Thymus (tissue), 14 donors: Measurements from ENCODE around the gene SYT17. TPM values are rescaled to one million over a fixed set of nuclear protein-coding genes. Genes with fewer than 3 reads are reported as not detected.

Experiments
- DNase-seq, 9 donors: peaks; one replicate each; pipeline ENCODE4 v3.0.0-alpha.2; 2013; ENCODE audit warnings: low spot score in 9 of 9, low read depth in 6 of 9, missing footprints in 1 of 9
- H3K27ac ChIP-seq, 2 donors: one replicate each; pipeline ENCODE4 v1.5.1; 2013; ENCODE audit warnings: control low read depth in 1 of 2, low read depth in 1 of 2, low read length in 1 of 2, mild to moderate bottlenecking in 1 of 2, moderate library complexity in 1 of 2
- H3K27me3 ChIP-seq, 2 donors: one replicate each; pipeline ENCODE4 v1.5.1; 2013; ENCODE audit warnings: low read length in 1 of 2; ENCODE audit not compliant: control insufficient read depth in 2 of 2, insufficient read depth in 1 of 2
- H3K36me3 ChIP-seq, 2 donors: one replicate each; pipeline ENCODE4 v1.5.1; 2013; ENCODE audit warnings: low read length in 1 of 2, mild to moderate bottlenecking in 1 of 2, moderate library complexity in 1 of 2; ENCODE audit not compliant: control insufficient read depth in 2 of 2, insufficient read depth in 2 of 2
- H3K4me1 ChIP-seq, 2 donors: one replicate each; pipeline ENCODE4 v1.5.1; 2013; ENCODE audit warnings: low read length in 2 of 2; ENCODE audit not compliant: control insufficient read depth in 2 of 2, insufficient read depth in 2 of 2
- H3K4me3 ChIP-seq, 2 donors: one replicate each; pipeline ENCODE4 v1.5.1; 2013; ENCODE audit warnings: low read length in 2 of 2, control low read depth in 1 of 2, mild to moderate bottlenecking in 1 of 2
- H3K9me3 ChIP-seq, 2 donors: one replicate each; pipeline ENCODE4 v1.5.1; 2013; ENCODE audit warnings: low read length in 1 of 2, mild to moderate bottlenecking in 1 of 2; ENCODE audit not compliant: control insufficient read depth in 2 of 2, insufficient read depth in 1 of 2
- WGBS: extraction: QIAGEN DNeasy Blood & Tissue Kit; methylation state at CpG from one replicate; pipeline ENCODE4 v1.1.7; 2013; 5-methylcytosine and 5-hydroxymethylcytosine counted together
- long read RNA-seq, 10 donors: transcript quantifications; one replicate each; lab custom pipeline, GENCODE V29; 2026
- polyA plus RNA-seq: library from polyadenylated mRNA; stranded (reverse); fragments of 200-250 nt; gene quantifications from one replicate; pipeline ENCODE4 v1.2.3, GENCODE V29; 2013
- total RNA-seq: library from RNA; stranded (reverse); fragments of 120-200 nt; gene quantifications from one replicate; pipeline ENCODE4 v1.2.4, GENCODE V29; 2013
- donor health status: healthy.

SYT17 gene
- 0.38 TPM for total RNA-seq
- 0.52 TPM for polyA plus RNA-seq
- long read RNA-seq, donor 1, result 0 reads
- long read RNA-seq, donor 2, result 0 reads
- long read RNA-seq, donor 3, result 0 reads
- long read RNA-seq, donor 4, result 0 reads
- long read RNA-seq, donor 5, result 0 reads
- long read RNA-seq, donor 6, result 0 reads
- long read RNA-seq, donor 7, result 0 reads
- long read RNA-seq, donor 8, result 0 reads
- long read RNA-seq, donor 9, result 0 reads
- long read RNA-seq, donor 10, result 0 reads

GRCh38 chr16:19167710-19168370 lies at the start of gene SYT17:
Gene SYT17, plus strand, starts transcription at chr16:19168240. Its CDS starts 407 bp downstream, at chr16:19168647.
- no peak within 1 kb of the TSS for H3K27ac ChIP-seq
- H3K27me3 ChIP-seq, result peaks cover 30 to 35% of the 10 kb centered on the region in 2 donors
- no peaks in the 10 kb centered on the region for H3K36me3 ChIP-seq
- H3K4me1 ChIP-seq, result no peaks in the 10 kb centered on the region
- WGBS, result 2% methylated on average over 63 of the region's 63 CpGs
- peak in 3 of 9 donors; percentile 13 to 24 (median 17) for DNase-seq
- H3K9me3 ChIP-seq, result no peaks in the 10 kb centered on the region
- H3K4me3 ChIP-seq, result peak within 1 kb of the TSS in 1 of 2 donors; percentile 18

- Histone ChIP-seq H3K4me1 (no peaks in the 10 kb centered on the region), H3K4me3 (peak overlapping the region in 1 of 2 donors; percentile 8), H3K9me3 (no peaks in the 10 kb centered on the region), H3K36me3 (no peaks in the 10 kb centered on the region), H3K27ac (peak overlapping the region; percentile 1 to 47), H3K27me3 (peaks cover 14 to 22% of the 10 kb centered on the region in 2 donors)
- WGBS, result 37% methylated on average over 6 of the region's 6 CpGs
- peak in 2 of 9 donors; percentile 8 to 31 for DNase-seq
Observed at GRCh38 chr16:19118938-19119431, 49.1 kb upstream of the SYT17 start.

DNA sequence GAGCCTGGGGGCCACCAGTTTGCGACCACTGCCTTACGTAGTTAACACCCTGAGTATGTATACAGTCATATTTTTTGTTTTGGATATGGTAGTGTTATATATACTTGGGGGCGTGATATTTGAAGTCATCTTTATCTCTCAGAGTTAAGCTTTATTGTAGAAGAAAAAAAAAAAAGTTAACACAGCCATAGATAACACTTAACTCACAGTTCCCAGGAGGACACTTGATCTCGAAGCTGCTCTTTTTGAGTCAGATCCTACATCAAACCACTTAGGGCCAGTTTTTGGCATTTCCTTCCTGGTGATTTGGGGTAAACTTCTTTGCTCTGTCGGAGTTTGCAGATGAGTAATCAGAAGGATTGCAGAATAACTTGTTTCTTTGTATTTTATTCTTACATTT lies 48.5 kb upstream of the SYT17 start:
- Histone ChIP-seq H3K36me3 (no peaks in the 10 kb centered on the region), H3K27me3 (peaks cover 9 to 17% of the 10 kb centered on the region in 2 donors)
- DNase-seq, result no peak

DNA sequence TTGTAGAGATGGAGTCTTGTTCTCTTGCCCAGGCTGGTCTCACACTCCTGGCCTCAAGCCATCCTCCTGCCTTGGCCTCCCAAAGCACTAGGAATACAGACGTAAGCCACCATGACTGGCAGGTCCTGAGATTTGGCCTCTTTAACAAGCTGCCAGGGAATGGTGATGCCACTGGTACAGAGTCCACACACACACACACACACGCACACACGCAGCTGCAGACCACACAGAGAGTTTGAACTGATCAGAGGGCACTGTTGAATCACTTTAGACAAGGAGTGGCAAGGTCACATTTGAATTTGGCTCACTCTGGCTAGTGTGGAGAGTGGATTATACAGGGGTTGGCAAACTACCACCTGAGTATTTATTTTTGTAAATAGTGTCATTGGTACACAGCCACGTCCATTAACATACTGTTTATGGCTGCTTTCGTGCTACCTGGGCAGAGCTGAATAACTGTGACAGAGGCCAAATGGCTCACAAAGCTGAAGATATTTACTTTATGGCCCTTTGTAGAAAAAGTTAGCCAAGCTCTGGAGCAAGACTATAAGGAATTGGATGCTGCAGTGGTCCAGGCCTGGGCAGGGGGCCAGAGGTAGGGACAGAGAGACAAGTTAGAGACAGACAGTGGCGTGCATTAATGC lies 44.4 kb upstream of the SYT17 start:
- H3K27ac ChIP-seq, result no peak overlapping the region
- no peak for DNase-seq
- H3K27me3 ChIP-seq, result no peaks in the 10 kb centered on the region
- WGBS, result 90% methylated on average over 6 of the region's 6 CpGs
- no peaks in the 10 kb centered on the region for H3K36me3 ChIP-seq
- H3K4me1 ChIP-seq, result no peaks in the 10 kb centered on the region
- no peak overlapping the region for H3K4me3 ChIP-seq
- H3K9me3 ChIP-seq, result peaks cover 0 to 4% of the 10 kb centered on the region in 2 donors

More for the DNA sequence above, 48.5 kb upstream of the SYT17 start:
- Histone ChIP-seq H3K27ac (no peak overlapping the region), H3K4me3 (no peak overlapping the region), H3K4me1 (no peaks in the 10 kb centered on the region), H3K9me3 (no peaks in the 10 kb centered on the region)
- 84% methylated on average over 5 of the region's 5 CpGs for WGBS

DNA sequence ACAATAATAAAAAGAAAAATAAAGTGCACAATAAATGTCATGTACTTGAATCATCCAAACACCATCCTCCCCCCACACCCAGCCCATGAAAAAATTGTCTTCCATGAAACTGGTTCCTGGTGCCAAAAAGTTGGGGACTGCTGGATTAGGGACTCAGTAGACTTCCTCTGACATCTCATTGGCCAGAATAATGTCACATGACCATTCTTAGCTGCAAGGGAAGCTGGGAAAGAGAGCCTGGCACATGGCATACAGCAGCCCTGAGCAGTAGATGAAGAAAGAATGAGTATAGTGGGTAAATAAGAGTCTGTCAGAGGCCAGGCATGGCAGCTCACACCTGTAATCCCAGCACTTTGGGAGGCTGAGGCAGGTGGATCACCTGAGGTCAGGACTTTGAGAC lies 41.7 kb upstream of the SYT17 start:
- H3K36me3 ChIP-seq, result no peaks in the 10 kb centered on the region
- peaks cover 0 to 3% of the 10 kb centered on the region in 2 donors for H3K4me1 ChIP-seq
- no peaks in the 10 kb centered on the region for H3K27me3 ChIP-seq
- DNase-seq, result no peak
- H3K9me3 ChIP-seq, result peaks cover 0 to 4% of the 10 kb centered on the region in 2 donors
- H3K27ac ChIP-seq, result no peak overlapping the region
- no peak overlapping the region for H3K4me3 ChIP-seq

DNA sequence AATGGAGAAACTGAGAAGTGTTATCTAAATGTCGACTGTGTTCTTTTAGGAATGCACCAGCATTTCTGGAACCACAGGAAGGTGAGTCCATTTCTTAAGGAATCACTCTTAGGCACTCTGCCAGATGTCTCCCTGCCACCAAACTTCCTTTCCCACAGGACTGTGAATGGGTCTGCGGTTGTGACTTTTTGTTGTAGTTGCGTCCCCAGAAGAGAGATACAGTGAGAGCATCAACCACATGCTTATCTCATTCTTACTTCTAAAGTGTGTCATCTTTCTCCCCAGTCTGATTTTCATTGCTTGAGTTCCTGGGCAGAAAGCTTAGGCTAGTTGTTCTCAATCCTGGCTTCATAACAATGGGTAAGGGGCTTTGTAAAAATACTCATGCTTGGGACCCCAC lies 40.8 kb upstream of the SYT17 start:
- Histone ChIP-seq H3K4me1 (peaks cover 0 to 3% of the 10 kb centered on the region in 2 donors), H3K27ac (no peak overlapping the region), H3K4me3 (no peak overlapping the region), H3K27me3 (no peaks in the 10 kb centered on the region), H3K9me3 (peaks cover 0 to 4% of the 10 kb centered on the region in 2 donors), H3K36me3 (no peaks in the 10 kb centered on the region)
- no peak for DNase-seq
- 88% methylated on average over 3 of the region's 3 CpGs for WGBS

- no peak for DNase-seq
- Histone ChIP-seq H3K4me3 (no peak overlapping the region), H3K4me1 (peaks cover 0 to 3% of the 10 kb centered on the region in 2 donors), H3K27me3 (no peaks in the 10 kb centered on the region), H3K9me3 (peaks cover 0 to 4% of the 10 kb centered on the region in 2 donors), H3K27ac (no peak overlapping the region), H3K36me3 (no peaks in the 10 kb centered on the region)
- WGBS, result 63% methylated on average over 3 of the region's 3 CpGs
Observed at GRCh38 chr16:19127674-19128131, 40.3 kb upstream of the SYT17 start.

DNA sequence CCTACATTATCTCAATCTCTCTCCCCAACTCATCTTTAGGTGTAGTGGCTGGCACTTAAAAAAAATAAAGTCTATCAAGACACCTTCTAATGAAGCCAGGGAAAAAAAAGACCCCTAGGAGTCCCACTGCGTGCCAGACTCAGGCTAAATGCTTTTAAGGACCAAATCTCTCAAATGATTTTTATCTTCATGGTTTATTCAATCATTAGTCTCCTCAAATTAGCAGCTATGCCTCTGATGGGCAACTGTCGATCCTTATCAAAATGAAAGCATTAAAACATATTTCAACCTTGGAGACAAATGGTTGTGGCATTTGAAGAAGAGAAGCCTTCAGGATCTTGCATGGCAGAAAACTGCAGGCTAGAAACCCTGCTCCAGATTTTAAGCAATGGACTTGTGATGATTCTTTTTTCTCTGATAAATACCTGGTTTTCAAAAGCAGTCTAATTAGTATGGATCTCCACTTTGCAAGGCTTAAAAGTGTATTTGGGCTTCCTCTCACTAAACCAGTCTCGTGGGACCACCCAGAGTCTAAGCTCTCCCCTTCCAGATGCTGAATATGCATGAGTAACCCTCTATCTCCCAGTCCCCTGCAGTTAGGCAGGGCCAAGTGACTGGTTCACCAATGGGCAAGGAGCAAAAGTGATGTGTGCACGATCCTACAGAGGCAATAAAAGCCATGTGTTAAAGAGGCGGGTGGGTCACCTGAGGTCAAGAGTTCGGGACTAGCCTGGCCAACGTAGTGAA lies 39.4 kb upstream of the SYT17 start:
- DNase-seq, result no peak
- Histone ChIP-seq H3K27ac (no peak overlapping the region), H3K36me3 (no peaks in the 10 kb centered on the region), H3K4me1 (peaks cover 0 to 3% of the 10 kb centered on the region in 2 donors), H3K27me3 (no peaks in the 10 kb centered on the region), H3K9me3 (peaks cover 0 to 4% of the 10 kb centered on the region in 2 donors), H3K4me3 (no peak overlapping the region)
- 92% methylated on average over 7 of the region's 7 CpGs for WGBS
